HepG2 (cell line): ENCODE measurements around the gene PANK3. TPM values are rescaled to one million over a fixed set of nuclear protein-coding genes. Genes with fewer than 3 reads are reported as not detected.

Experiments
- AFF4 ChIP-seq: sonication (generic); formaldehyde crosslinking; IDR thresholded peaks from 2 replicates; pipeline ENCODE4 v1.4.0; 2020; ENCODE audit warnings: missing genetic modification reagents
- ATF2 ChIP-seq: sonication (generic); formaldehyde crosslinking; IDR thresholded peaks from 2 replicates; pipeline ENCODE4 v1.4.0; 2020; ENCODE audit warnings: missing genetic modification reagents
- CREBL2 ChIP-seq: sonication (generic); formaldehyde crosslinking; IDR thresholded peaks from 2 replicates; pipeline ENCODE4 v1.8.1; 2023; ENCODE audit warnings: missing genetic modification reagents, mild to moderate bottlenecking, borderline replicate concordance
- FOXM1 ChIP-seq: sonication (generic); formaldehyde crosslinking; IDR thresholded peaks from 2 replicates; pipeline ENCODE4 v1.5.0; 2020; ENCODE audit warnings: missing genetic modification reagents
- HNF4A ChIP-seq: sonication (generic); formaldehyde crosslinking; IDR thresholded peaks from 2 replicates; pipeline ENCODE4 v1.4.0; 2020; ENCODE audit warnings: missing genetic modification reagents
- NR2C2 ChIP-seq: sonication (generic); formaldehyde crosslinking; IDR thresholded peaks from 2 replicates; pipeline ENCODE4 v1.4.0; 2020; ENCODE audit warnings: missing genetic modification reagents, mild to moderate bottlenecking, moderate library complexity, borderline replicate concordance
- PREB ChIP-seq: sonication (generic); formaldehyde crosslinking; IDR thresholded peaks from 2 replicates; pipeline ENCODE4 v1.4.0; 2020; ENCODE audit warnings: missing genetic modification reagents
- ZFP1 ChIP-seq: IDR thresholded peaks from 2 replicates; pipeline ENCODE4 v1.6.1; 2016
- ZNF232 ChIP-seq: sonication (generic); formaldehyde crosslinking; IDR thresholded peaks from 2 replicates; pipeline ENCODE4 v1.4.0; 2020; ENCODE audit warnings: missing genetic modification reagents, borderline replicate concordance
- ZNF318 ChIP-seq: sonication (generic); formaldehyde crosslinking; IDR thresholded peaks from 2 replicates; pipeline ENCODE4 v1.4.0; 2020; ENCODE audit warnings: mild to moderate bottlenecking, missing genetic modification reagents
- ZNF326 ChIP-seq: sonication (generic); formaldehyde crosslinking; IDR thresholded peaks from 2 replicates; pipeline ENCODE4 v1.4.0; 2020; ENCODE audit warnings: missing genetic modification reagents, borderline replicate concordance
- ZNF567 ChIP-seq: sonication (generic); formaldehyde crosslinking; IDR thresholded peaks from 2 replicates; pipeline ENCODE4 v1.8.1; 2023; ENCODE audit warnings: mild to moderate bottlenecking, missing genetic modification reagents, borderline replicate concordance
- ZNF615 ChIP-seq: sonication (generic); formaldehyde crosslinking; IDR thresholded peaks from 2 replicates; pipeline ENCODE4 v1.5.0; 2020; ENCODE audit warnings: mild to moderate bottlenecking, missing genetic modification reagents, borderline replicate concordance
- polyA plus RNA-seq, 8 experiments: library from polyadenylated mRNA; depleted of rRNA in 3 of 8; stranded (reverse) in 7 of 8; unstranded in 1 of 8; fragments of >200 nt; fragmentation: Illumina TruSeq in 4 of 8; extraction: Trizol in 4 of 8; gene quantifications; 2 replicates each; pipeline versions ENCODE4 v1.2.1 to v1.2.3, GENCODE V29; 2011 to 2016; ENCODE audit warnings: low read depth in 4 of 8, missing spikeins in 1 of 8, mixed read lengths in 1 of 8; ENCODE audit not compliant: insufficient read depth in 1 of 8
- total RNA-seq, 5 experiments: library from RNA; depleted of rRNA; stranded (reverse); fragments of >200 nt; fragmentation: Illumina TruSeq; extraction: Trizol; gene quantifications; 2 replicates each; pipeline ENCODE4 v1.2.3, GENCODE V29; 2016; ENCODE audit warnings: low read depth in 1 of 5

The PANK3 gene
- total and polyA plus RNA-seq, 2 of the 13 experiments (the other 11 are each of a cell fraction or from before 2014, with no cell fraction given): 26.9 to 69.5 TPM

- TF ChIP-seq AFF4 (CRISPR knock-in tag): no peak
- peak; percentile 70 for TF ChIP-seq NR2C2 (CRISPR knock-in tag)
- no peak for TF ChIP-seq CREBL2
- no peak for TF ChIP-seq PREB (CRISPR knock-in tag)
- no peak for TF ChIP-seq ZNF567
- no peak for TF ChIP-seq ZNF318 (CRISPR knock-in tag)
- no peak for TF ChIP-seq FOXM1 (CRISPR knock-in tag)
- TF ChIP-seq ZFP1: no peak
- TF ChIP-seq ZNF326: no peak
- TF ChIP-seq ATF2: peak; percentile 41; the same call in 1 of the 2 replicates
- no peak for TF ChIP-seq ZNF615 (CRISPR knock-in tag)
- TF ChIP-seq HNF4A: peak; percentile 82
- TF ChIP-seq ZNF232 (CRISPR knock-in tag): no peak; the same call in 1 of the 2 replicates
Observed at GRCh38 chr5:168600409-168600808, 21.2 kb upstream of the PANK3 start (continued).
